Memory B cell (primary cell): Measurements from ENCODE around the gene JAML.
A peak's percentile ranks its signal among the peaks of the same experiment; 100 is the strongest.
"Not testable (repeated sequence)": the region's sequence is repeated elsewhere in the genome, so short reads cannot be mapped to it uniquely, and the experiment has no call there.

Experiments used
- ATAC-seq: fragments of 150-1000 bp; cut with Tn5 transposase; 2 replicates; pipeline ENCODE4 v1.10.0; 2021; ENCODE audit warnings: low read depth, mild to moderate bottlenecking, moderate library complexity
- DNase-seq, 2 donors: peaks; one replicate each; pipeline ENCODE4 v3.0.0; 2022; ENCODE audit warnings: low spot score in 2 of 2
- H3K27ac Mint-ChIP-seq: one replicate; pipeline ENCODE4 v1.8.0; 2022; ENCODE audit warnings: mild to moderate bottlenecking, moderate library complexity, mixed read lengths
- H3K27me3 Mint-ChIP-seq: one replicate; pipeline ENCODE4 v1.8.0; 2022; ENCODE audit warnings: mixed read lengths
- H3K36me3 Mint-ChIP-seq: one replicate; pipeline ENCODE4 v1.8.0; 2022; ENCODE audit warnings: mild to moderate bottlenecking, mixed read lengths
- H3K4me1 Mint-ChIP-seq: one replicate; pipeline ENCODE4 v1.8.0; 2022; ENCODE audit warnings: mixed read lengths
- H3K4me3 Mint-ChIP-seq: one replicate; pipeline ENCODE4 v1.8.0; 2022; ENCODE audit warnings: mild to moderate bottlenecking, moderate library complexity, mixed read lengths
- H3K9me3 Mint-ChIP-seq: one replicate; pipeline ENCODE4 v1.8.0; 2022; ENCODE audit warnings: mixed read lengths

Gene JAML

GRCh38 chr11:118202599-118203422 is 22.0 kb downstream of the JAML start:
- no peak overlapping the region for H3K4me3 Mint-ChIP-seq
- peaks cover 9% of the 10 kb centered on the region for H3K4me1 Mint-ChIP-seq
- H3K27ac Mint-ChIP-seq = no peak overlapping the region
- DNase-seq = no peak
- peaks cover 7% of the 10 kb centered on the region for H3K27me3 Mint-ChIP-seq
- H3K36me3 Mint-ChIP-seq = no peaks in the 10 kb centered on the region
- H3K9me3 Mint-ChIP-seq = no peaks in the 10 kb centered on the region
- ATAC-seq = no peak

- Mint-ChIP-seq H3K36me3 (no peaks in the 10 kb centered on the region), H3K4me1 (peaks cover 9% of the 10 kb centered on the region), H3K4me3 (no peak overlapping the region), H3K27ac (no peak overlapping the region), H3K9me3 (no peaks in the 10 kb centered on the region), H3K27me3 (peaks cover 6% of the 10 kb centered on the region)
- ATAC-seq (no peak), DNase-seq (no peak)
Observed at GRCh38 chr11:118201966-118202365, 22.8 kb downstream of the JAML start.

- no peak overlapping the region for H3K4me3 Mint-ChIP-seq
- peaks cover 3% of the 10 kb centered on the region for H3K27me3 Mint-ChIP-seq
- ATAC-seq (no peak), DNase-seq (no peak)
- no peak overlapping the region for H3K27ac Mint-ChIP-seq
- H3K9me3 Mint-ChIP-seq = no peaks in the 10 kb centered on the region
- H3K36me3 Mint-ChIP-seq = no peaks in the 10 kb centered on the region
- H3K4me1 Mint-ChIP-seq = peaks cover 3% of the 10 kb centered on the region
Observed at GRCh38 chr11:118200901-118201680, 23.7 kb downstream of the JAML start.

GRCh38 chr11:118200497-118200896 is 24.3 kb downstream of the JAML start:
- ATAC-seq = no peak
- no peaks in the 10 kb centered on the region for H3K9me3 Mint-ChIP-seq
- no peak overlapping the region for H3K4me3 Mint-ChIP-seq
- no peaks in the 10 kb centered on the region for H3K36me3 Mint-ChIP-seq
- H3K27ac Mint-ChIP-seq = no peak overlapping the region
- H3K27me3 Mint-ChIP-seq = no peaks in the 10 kb centered on the region
- DNase-seq = no peak
- H3K4me1 Mint-ChIP-seq = peaks cover 3% of the 10 kb centered on the region

GRCh38 chr11:118199135-118199534 is 25.7 kb downstream of the JAML start:
- no peak overlapping the region for H3K4me3 Mint-ChIP-seq
- H3K27ac Mint-ChIP-seq = no peak overlapping the region
- H3K36me3 Mint-ChIP-seq = no peaks in the 10 kb centered on the region
- no peaks in the 10 kb centered on the region for H3K27me3 Mint-ChIP-seq
- H3K4me1 Mint-ChIP-seq = peaks cover 3% of the 10 kb centered on the region
- ATAC-seq (no peak), DNase-seq (no peak)
- H3K9me3 Mint-ChIP-seq = no peaks in the 10 kb centered on the region

- Mint-ChIP-seq H3K27me3 (no peaks in the 10 kb centered on the region), H3K36me3 (no peaks in the 10 kb centered on the region), H3K4me1 (peaks cover 3% of the 10 kb centered on the region), H3K9me3 (no peaks in the 10 kb centered on the region), H3K27ac (no peak overlapping the region), H3K4me3 (peak overlapping the region; percentile 9)
- peak; percentile 96 for ATAC-seq
- DNase-seq = peak; percentile 73 to 79
Observed at GRCh38 chr11:118198370-118198769, 26.4 kb downstream of the JAML start.

DNA sequence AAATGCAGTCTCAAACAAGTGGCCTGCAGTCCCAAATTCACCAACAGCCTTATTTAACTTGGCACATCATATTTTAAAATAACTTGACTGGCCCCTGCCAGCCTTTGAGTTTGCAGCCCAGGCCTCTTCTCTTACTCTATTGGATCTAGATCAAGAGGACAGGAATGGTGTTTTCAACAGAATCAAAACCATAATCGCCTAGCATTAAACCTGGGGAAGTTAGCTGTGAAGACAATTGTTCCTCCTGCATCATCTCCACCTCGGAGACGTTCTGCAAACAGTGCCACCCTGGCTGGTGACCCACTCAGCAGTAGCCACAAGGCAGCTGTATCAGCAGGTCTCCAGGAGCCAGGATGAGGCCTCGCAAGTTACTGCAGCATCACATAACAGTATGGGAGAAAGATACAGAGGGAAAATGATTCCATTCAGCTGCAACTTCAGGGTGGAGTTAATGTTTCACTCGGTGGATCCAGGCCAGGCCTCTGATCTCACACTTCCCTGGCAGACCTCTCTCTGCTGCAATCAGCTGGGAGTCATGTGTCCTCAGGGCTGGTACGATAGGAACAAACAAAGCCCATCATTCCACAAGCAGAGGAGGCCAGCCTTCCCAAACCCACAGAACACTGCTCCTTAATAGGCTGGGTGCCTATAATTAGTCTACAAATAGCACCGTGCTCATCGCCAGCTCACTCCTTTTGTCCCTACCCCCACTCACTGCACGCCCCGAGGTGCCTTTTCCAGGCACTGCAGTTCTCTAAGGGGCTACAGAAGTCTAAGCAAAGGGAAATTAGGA is 29.8 kb downstream of the JAML start:
- peaks cover 5% of the 10 kb centered on the region for H3K9me3 Mint-ChIP-seq
- peaks cover 2% of the 10 kb centered on the region for H3K36me3 Mint-ChIP-seq
- H3K27me3 Mint-ChIP-seq = peaks cover 7% of the 10 kb centered on the region
- peaks cover 5% of the 10 kb centered on the region for H3K4me1 Mint-ChIP-seq
- H3K27ac Mint-ChIP-seq = no peak overlapping the region
- H3K4me3 Mint-ChIP-seq = no peak overlapping the region
- ATAC-seq (no peak), DNase-seq (no peak)

GRCh38 chr11:118193910-118194566 is 30.8 kb downstream of the JAML start:
- Mint-ChIP-seq H3K4me3 (no peak overlapping the region), H3K9me3 (peaks cover 5% of the 10 kb centered on the region), H3K4me1 (peaks cover 5% of the 10 kb centered on the region), H3K36me3 (peaks cover 2% of the 10 kb centered on the region), H3K27me3 (peaks cover 12% of the 10 kb centered on the region), H3K27ac (no peak overlapping the region)
- no peak for ATAC-seq
- DNase-seq = no peak

DNA sequence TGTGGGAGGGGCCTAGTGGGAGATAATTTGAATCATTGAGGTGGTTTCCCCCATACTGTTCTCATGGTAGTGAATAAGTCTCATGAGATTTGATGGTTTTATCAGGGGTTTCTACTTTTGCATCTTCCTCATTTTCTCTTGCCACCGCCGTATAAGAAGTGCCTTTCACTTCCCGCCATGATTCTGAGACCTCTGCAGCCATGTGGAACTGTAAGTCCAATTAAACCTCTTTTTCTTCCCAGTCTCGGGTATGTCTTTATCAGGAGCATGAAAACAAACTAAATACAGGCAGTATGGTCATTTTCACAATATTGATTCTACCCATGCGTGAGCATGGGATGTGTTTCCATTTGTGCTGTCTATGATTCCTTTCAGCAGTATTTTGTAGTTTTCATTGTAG is 32.0 kb downstream of the JAML start:
- H3K27me3 Mint-ChIP-seq = peaks cover 13% of the 10 kb centered on the region
- DNase-seq, H3K4me3 Mint-ChIP-seq, H3K4me1 Mint-ChIP-seq, H3K36me3 Mint-ChIP-seq, H3K27ac Mint-ChIP-seq, H3K9me3 Mint-ChIP-seq, ATAC-seq: not testable (repeated sequence)

DNA sequence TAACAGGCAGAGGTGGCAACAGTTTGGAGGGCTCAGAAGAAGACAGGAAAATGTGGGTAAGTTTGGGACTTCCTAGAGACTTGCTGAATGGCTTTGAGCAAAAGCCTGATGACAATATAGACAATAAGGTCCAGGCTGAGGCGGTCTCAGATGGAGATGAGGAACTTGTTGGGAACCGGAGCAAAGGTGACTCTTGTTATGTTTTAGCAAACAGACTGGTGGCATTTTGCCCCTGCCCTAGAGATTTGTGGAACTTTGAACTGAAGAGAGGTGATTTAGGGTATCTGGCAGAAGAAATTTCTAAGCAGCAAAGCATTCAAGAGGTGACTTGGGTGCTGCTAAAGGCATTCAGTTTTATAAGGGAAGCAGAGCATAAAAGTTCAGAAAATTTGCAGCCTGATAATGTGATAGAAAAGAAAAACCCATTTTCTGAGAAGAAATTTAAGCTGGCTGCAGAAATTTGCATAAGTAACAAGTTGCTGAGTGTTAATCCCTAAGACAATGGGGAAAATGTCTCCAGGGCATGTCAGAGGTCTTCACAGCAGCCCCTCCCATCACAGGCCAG is 33.8 kb downstream of the JAML start:
- H3K27me3 Mint-ChIP-seq = peaks cover 19% of the 10 kb centered on the region
- not testable (repeated sequence) for H3K36me3 Mint-ChIP-seq, DNase-seq, H3K27ac Mint-ChIP-seq, H3K4me3 Mint-ChIP-seq, ATAC-seq, H3K9me3 Mint-ChIP-seq, H3K4me1 Mint-ChIP-seq

DNA sequence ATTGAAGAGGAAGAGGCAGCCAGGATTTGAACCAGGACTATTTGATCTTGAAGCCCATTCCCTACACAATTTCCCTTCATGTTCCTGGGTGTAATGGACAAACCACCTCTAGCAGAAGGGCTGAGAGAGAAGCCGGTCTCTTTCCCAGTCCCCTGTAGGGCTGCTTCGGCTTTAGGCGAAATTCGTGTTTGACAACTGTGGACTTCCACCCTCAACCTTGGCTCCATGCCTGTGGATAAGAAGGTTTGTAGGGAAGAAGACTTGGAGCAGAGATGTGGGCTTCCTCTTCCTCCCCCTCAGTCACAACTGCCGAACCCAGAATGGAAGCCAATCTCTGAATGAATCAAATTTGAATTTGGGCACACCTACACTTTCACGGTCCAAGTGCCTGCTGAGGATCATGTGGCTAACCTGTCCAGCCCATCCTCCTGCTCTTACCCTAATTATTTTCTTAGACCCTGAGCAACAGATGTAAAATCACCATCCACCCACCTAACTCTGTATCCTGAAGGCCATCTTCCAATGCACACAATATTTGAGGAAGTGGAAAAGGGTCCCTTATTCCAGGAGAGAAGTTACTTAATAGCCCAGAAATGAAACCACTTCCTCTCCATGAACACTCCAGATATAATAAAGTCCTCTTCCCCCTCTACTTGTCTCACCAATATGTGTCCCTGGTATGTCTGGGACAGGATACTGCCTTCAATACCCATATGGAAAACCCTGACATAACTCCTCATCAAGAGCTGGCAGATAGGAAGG is 38.3 kb downstream of the JAML start:
- DNase-seq (no peak), ATAC-seq (no peak)
- H3K27me3 Mint-ChIP-seq = peaks cover 32% of the 10 kb centered on the region
- no peak overlapping the region for H3K27ac Mint-ChIP-seq
- H3K36me3 Mint-ChIP-seq = no peaks in the 10 kb centered on the region
- H3K4me1 Mint-ChIP-seq = no peaks in the 10 kb centered on the region
- no peak overlapping the region for H3K4me3 Mint-ChIP-seq
- H3K9me3 Mint-ChIP-seq = peaks cover 3% of the 10 kb centered on the region

DNA sequence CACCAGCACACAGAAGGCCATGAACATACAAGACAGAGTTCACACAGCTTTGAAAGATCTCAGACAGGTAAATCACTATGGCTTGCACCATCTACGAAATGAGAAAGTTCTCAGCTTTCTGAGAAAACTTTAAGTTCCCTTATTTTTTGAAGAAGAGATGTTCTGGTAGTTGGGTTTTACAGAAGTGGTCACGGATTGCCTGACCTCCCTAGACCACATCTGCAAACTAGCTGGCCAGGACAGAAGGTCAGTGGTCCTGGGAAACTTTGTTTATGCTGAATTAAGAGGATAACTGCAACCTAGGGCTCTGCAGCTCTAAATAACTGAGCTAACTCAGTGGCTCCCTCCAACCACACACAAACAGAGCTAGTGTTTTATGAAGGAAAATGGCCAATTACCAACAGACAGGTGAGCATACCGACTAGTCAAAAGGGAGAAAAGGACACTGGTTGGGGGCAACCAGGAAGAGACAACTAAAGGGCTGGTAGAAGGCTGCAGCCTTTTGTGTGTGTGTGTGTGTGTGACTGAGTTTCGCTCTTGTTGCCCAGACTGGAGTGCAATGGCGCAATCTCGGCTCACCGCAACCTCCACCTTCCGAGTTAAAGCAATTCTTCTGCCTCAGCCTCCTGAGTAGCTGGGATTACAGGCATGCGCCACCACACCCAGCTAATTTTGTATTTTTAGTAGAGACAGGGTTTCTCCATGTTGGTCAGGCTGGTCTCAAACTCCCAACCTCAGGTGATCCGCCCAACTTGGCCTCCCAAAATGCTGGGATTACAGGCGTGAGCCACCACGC is 39.8 kb downstream of the JAML start:
- no peak for ATAC-seq

More for the DNA sequence above, 39.8 kb downstream of the JAML start:
- no peak for DNase-seq
- peaks cover 26% of the 10 kb centered on the region for H3K27me3 Mint-ChIP-seq
- no peaks in the 10 kb centered on the region for H3K4me1 Mint-ChIP-seq
- no peak overlapping the region for H3K4me3 Mint-ChIP-seq
- H3K36me3 Mint-ChIP-seq = no peaks in the 10 kb centered on the region
- no peaks in the 10 kb centered on the region for H3K9me3 Mint-ChIP-seq
- no peak overlapping the region for H3K27ac Mint-ChIP-seq
